ENCODE measurements around the gene ALX3.
A peak's percentile ranks its signal among the peaks of the same experiment; 100 is the strongest.
"Not testable (repeated sequence)": the region's sequence is repeated elsewhere in the genome, so short reads cannot be mapped to it uniquely, and the experiment has no call there.

ALX3 gene

GRCh38 chr1:110034040-110034450, 36.4 kb downstream of the ALX3 start:
- TF ChIP-seq CTCF (conservative IDR thresholded peaks at IDR 0.05; ENCODE audit: low read depth, low read length): no peak
- DNase-seq (ENCODE audit: low read depth): no peak
- H3K4me3 ChIP-seq (ENCODE audit: low read length): peak overlapping the region; percentile 77

GRCh38 chr1:110033421-110033820, 37.1 kb downstream of the ALX3 start:
- no peak for DNase-seq (ENCODE audit: low read depth)
- H3K4me3 ChIP-seq (ENCODE audit: low read length): no peak overlapping the region
- TF ChIP-seq CTCF (conservative IDR thresholded peaks at IDR 0.05; ENCODE audit: low read depth, low read length): no peak

- no peak overlapping the region for H3K4me3 ChIP-seq (ENCODE audit: low read length)
- DNase-seq (ENCODE audit: low read depth): no peak
- no peak for TF ChIP-seq CTCF (conservative IDR thresholded peaks at IDR 0.05; ENCODE audit: low read depth, low read length)
Observed at GRCh38 chr1:110032327-110032726, 38.1 kb downstream of the ALX3 start.

GRCh38 chr1:110030687-110031086, 39.8 kb downstream of the ALX3 start:
- H3K4me3 ChIP-seq (ENCODE audit: low read length): not testable (repeated sequence)

GRCh38 chr1:110024613-110025012, 45.9 kb downstream of the ALX3 start:
- no peak for DNase-seq (ENCODE audit: low read depth)
- H3K4me3 ChIP-seq (ENCODE audit: low read length): no peak overlapping the region
- TF ChIP-seq CTCF (conservative IDR thresholded peaks at IDR 0.05; ENCODE audit: low read depth, low read length): no peak

More at GRCh38 chr1:110030687-110031086, 39.8 kb downstream of the ALX3 start:
- DNase-seq (ENCODE audit: low read depth): not testable (repeated sequence)

GRCh38 chr1:110021285-110021684, 49.2 kb downstream of the ALX3 start:
- TF ChIP-seq CTCF (conservative IDR thresholded peaks at IDR 0.05; ENCODE audit: low read depth, low read length): no peak
- no peak for DNase-seq (ENCODE audit: low read depth)
- no peak overlapping the region for H3K4me3 ChIP-seq (ENCODE audit: low read length)

GRCh38 chr1:110019770-110020169, 50.7 kb downstream of the ALX3 start:
- TF ChIP-seq CTCF (conservative IDR thresholded peaks at IDR 0.05; ENCODE audit: low read depth, low read length): no peak
- H3K4me3 ChIP-seq (ENCODE audit: low read length): no peak overlapping the region
- DNase-seq (ENCODE audit: low read depth): no peak

GRCh38 chr1:110018396-110018795, 52.1 kb downstream of the ALX3 start:
- no peak overlapping the region for H3K4me3 ChIP-seq (ENCODE audit: low read length)
- TF ChIP-seq CTCF (conservative IDR thresholded peaks at IDR 0.05; ENCODE audit: low read depth, low read length): no peak
- DNase-seq (ENCODE audit: low read depth): no peak

Data from retinal pigment epithelial cell (primary cell).